Ovary (tissue), 3 donors: ENCODE measurements around the gene SACM1L.

ENCODE experiments used
- CTCF ChIP-seq, 3 donors: fragments of 450-650 bp in 2 of 3; fragments of 200-600 bp in 1 of 3; IDR thresholded peaks; one replicate each; pipeline versions ENCODE4 v1.5.1 to v1.8.0; 2016 to 2022; ENCODE audit warnings: antibody characterized with exemption in 3 of 3, mild to moderate bottlenecking in 1 of 3
- POLR2A ChIP-seq: fragments of 450-650 bp; IDR thresholded peaks from one replicate; pipeline ENCODE4 v1.6.1; 2017; ENCODE audit warnings: antibody characterized with exemption, mild to moderate bottlenecking, moderate library complexity
- donor health status: DM: no; HTN: no; CAD: no.

- TF ChIP-seq CTCF (IDR thresholded peaks at IDR 0.05) (no peak), POLR2A (no peak)
These were observed 82.1 kb downstream of the SACM1L start for GRCh38 chr3:45771166-45771775.
